CD4-positive, alpha-beta T cell treated with Interferon gamma for 1 hour (primary cell): ENCODE results near the gene ORAI2.
"Not testable (repeated sequence)": the region's sequence is repeated elsewhere in the genome, so short reads cannot be mapped to it uniquely, and the experiment has no call there.

Source experiments
- DNase-seq: peaks from one replicate; pipeline ENCODE4 v3.0.0-alpha.2; 2020

The ORAI2 gene

GRCh38 chr7:102505298-102506185 is 72.2 kb downstream of the ORAI2 start:
- not testable (repeated sequence) for DNase-seq
